HG03039 (cell line): ENCODE measurements around the gene AK8.

Experiments
- ATAC-seq: cut with Tn5 transposase; IDR thresholded peaks from one replicate; pipeline ENCODE4 v1.9.1; 2021; ENCODE audit warnings: mild to moderate bottlenecking, moderate library complexity; ENCODE audit not compliant: unreplicated experiment

AK8 gene

GRCh38 chr9:132887181-132888120, 9.4 kb upstream of the AK8 start:
- ATAC-seq = no peak

- no peak for ATAC-seq
Measured at GRCh38 chr9:132886334-132886725, 8.2 kb upstream of the AK8 start.

DNA sequence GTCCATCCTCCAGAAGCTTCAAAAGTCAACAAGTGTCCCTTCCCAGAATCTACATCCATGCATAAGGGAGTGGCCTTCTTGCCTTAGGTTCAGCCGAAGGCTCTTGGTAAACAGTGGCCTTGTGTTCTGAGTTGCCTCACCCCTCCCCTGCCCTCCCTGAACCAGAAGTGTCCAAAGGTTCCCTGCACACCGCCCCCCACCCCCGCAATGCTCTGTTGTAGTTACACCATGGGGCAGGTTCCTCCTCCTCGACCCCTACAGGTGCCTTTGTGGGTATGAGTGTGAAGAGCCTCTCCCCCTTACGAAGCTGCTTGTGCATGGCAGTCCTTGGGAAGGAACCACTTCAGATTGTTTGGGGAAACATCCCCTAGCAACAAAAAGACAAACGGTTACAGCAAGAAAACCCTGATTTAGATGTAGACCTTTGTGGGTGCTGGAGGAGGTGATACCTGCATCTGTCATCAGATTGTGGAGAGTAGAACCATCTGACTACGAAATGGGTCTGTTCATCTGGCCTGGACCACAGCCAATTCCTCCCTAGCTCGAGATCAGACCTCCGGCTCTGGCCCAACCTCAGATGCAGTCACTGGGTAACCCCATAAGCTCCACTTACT, 7.7 kb upstream of the AK8 start:
- no peak for ATAC-seq

DNA sequence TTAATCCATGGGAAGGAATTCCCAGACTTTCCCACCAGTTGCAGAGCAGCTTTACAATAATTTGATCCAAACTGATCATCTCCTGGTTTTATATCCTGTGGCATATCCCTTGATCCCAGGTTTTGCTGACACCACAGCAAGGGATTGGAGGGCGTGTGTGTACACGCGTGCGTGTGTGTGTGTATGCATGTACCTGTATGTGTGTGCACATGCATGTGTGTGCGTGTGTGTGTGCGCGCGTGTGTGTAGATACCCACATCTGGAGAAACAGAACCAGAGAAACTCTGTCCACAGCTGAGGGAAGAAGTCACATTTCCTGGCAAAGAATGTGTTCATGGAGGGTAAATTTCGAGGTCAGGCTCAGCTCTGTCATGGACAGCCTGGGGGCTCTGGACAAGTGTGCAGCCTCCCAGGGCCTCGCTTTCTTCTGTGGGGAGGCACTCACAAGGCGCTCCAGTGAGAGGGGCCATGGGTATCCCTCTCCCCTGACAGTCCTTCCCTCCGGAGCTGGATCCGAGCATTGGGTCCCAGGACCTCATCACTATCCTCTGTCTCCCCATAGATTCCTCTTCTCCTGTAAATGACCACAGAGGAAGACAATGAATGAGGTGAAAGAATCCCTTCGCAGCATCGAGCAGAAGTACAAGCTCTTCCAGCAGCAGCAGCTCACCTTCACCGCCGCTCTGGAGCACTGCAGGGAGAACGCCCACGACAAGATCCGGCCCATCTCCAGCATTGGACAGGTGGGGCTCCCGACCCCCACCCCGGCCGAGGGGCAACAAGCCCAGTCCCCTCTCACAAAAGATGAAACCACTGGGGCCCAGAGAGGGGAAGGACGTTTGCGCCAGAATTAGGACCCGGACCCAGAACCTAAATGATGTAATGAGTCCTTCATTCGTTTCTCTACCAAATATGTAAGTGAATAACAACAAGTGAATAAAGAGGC, 5.5 kb upstream of the AK8 start:
- ATAC-seq = no peak

GRCh38 chr9:132882616-132883015, 4.5 kb upstream of the AK8 start:
- ATAC-seq = no peak

GRCh38 chr9:132881826-132882225, 3.7 kb upstream of the AK8 start:
- no peak for ATAC-seq

GRCh38 chr9:132880324-132880661, 2.2 kb upstream of the AK8 start:
- no peak for ATAC-seq

GRCh38 chr9:132879457-132880323, 1.6 kb upstream of the AK8 start:
- no peak for ATAC-seq

- no peak for ATAC-seq
Measured at GRCh38 chr9:132878695-132879456, 792 bp upstream of the AK8 start, which contains the start of gene SPACA9. SPACA9 (plus strand) TSS chr9:132878898; CDS start chr9:132883948, 5,050 bp downstream.

DNA sequence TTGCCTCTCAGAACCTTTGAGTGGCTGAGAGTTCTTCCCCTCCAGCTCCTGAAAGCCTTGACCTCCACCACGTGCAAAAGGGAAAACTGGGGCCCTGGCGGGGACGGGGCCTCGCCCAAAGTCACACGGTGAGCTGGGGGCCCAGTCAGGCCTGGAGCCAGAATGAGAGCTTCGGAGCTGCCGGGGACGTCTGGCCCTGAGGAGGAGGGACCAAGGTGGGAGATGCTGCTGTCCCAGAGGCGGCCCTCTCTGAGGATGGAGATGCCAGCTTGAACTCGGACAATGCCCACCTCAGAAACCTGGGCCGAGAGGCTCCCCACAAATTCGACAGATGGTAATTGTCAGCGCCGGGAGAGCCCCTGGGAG, 643 bp downstream of the AK8 start:
- no peak for ATAC-seq

DNA sequence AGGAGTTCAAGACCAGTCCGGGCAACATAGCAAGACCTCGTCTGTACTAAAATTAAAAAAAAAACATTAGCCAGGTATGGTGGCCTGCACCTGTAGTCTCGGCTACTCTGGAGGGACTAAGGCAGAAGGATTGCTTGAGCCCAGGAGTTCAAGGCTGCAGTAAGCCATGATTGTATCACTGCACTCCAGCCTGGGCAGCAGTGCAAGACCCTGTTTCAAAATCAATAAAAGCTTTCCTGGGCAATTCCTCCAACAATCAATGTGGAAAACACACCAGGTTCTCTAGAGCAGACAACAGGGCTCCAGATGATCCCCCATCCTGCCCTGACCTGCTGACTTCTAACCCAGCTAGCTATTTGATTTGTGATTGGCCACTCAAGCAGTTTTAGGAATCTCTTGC, 1.2 kb downstream of the AK8 start:
- no peak for ATAC-seq

DNA sequence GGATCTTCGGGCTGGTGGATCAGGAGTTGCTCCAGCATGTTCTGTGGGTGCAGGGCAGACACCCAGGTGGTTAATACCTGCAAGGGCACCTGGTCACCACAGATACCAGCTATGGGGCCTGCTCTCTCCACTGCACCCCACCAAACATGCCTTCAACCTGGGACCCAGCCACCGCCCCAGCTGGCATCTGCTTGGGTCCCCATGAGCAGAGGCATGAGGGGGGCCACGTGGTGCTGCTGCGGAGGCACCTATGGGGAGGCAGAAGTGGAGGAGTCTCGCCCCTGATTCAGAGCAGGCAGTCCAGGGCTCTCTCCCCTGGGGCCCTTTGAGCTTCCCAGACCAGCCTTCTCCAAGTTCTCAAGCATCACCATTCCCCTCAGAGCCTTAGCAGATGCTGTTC, 2.9 kb downstream of the AK8 start:
- ATAC-seq = no peak

- no peak for ATAC-seq
Measured at GRCh38 chr9:132873403-132873802, 4.7 kb downstream of the AK8 start.

DNA sequence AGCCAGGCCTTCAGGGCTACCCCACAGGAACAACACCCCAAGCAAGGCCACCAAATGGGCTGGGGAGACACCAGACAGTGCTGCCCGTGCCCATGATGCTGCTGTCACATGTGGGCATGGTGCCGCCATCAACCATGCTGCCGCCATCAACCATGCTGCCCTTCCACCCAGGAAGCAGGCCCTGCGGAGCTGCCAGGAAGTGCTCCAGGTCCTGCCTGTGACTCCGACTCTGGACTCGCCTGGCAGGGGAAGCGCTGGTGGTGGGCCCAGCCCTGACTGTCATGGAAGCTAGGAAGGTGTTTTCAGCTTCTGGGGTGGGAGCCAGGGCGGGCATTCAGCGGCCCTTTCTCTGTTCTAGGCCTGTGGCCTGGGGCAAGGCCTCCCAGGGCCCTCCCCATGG, 8.8 kb downstream of the AK8 start:
- ATAC-seq = no peak

GRCh38 chr9:132866898-132867297, 11.2 kb downstream of the AK8 start:
- ATAC-seq = no peak

DNA sequence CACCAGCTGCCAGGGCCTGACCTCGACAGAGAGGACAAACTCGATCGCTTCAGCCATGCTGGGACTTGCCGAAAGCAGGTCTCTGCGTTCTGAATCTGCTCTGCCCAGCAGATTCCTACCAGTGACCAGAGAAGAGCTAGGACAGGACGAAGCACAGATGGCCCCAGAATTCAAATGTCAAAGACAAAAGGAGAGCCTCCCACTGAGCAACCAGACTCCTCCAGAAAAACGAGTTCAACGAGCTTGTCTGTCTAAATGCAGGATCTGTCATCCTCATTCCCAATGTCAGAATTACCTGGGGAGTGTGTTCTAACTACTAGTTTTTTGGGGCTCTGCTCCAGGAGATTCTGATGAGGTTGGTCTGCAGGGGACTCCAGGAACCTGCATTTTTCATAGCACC, 13.4 kb downstream of the AK8 start:
- no peak for ATAC-seq

GRCh38 chr9:132864277-132864676, 13.8 kb downstream of the AK8 start:
- no peak for ATAC-seq

DNA sequence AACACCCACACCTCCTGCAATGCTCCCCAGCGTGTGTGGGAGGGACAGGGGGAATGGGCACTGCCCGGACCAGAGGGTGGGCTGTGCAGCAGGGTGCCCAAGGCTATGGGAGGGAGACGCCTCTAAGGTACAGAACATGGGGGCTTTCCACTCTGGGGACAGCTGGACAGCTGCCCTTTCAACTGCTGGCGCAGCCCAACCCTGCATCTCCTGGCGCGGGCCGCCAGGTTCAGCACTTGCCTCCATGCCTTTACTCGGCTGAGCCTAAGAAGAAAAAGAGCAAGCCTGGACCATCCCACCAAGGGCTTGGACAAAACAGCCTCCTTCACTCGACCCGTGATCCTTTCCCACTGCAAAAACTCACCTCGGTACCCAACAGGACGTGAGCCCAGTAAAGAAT, 15.0 kb downstream of the AK8 start:
- ATAC-seq = no peak

DNA sequence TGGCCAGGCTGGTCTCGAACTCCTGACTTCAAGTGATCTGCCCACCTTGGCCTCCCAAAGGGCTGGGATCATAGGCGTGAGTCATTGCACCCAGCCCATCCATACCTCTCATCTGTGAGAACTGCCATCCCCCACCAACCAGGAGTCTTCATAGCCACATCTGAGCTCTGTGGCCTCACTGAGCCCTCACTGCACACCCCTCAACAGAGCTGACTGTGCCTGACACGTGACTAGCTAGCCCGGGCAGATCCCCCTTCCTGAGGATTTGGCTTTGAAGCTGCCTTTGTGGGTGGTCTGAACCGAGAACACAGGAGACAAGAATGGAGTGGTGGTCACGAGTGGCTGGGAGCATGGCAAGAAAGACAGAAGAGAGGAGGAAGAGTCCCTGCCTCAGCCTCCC, 15.6 kb downstream of the AK8 start:
- no peak for ATAC-seq

DNA sequence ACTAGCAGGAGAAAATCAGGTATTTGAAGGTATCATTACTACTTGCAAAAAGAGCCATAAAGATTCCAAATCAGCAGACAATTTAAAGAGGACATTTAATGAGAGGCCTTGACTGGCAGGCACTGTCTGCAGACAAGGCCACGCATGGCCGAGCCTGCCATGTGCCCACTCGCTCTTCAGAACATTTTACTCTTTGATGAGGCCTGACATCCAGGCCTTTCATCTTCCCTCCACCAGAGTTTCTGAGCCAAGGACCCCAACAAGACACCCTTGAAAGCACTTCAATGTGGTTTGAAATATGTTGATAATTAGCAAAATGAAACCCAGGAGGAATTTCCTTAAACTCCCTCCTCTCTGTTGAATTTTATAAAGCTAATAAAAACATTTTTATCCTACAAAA, 16.4 kb downstream of the AK8 start:
- no peak for ATAC-seq
